ENCODE data around the gene ZNF324B. TPM values are rescaled to one million over a fixed set of nuclear protein-coding genes. Genes with fewer than 3 reads are reported as not detected.

ZNF324B gene
- total RNA-seq, 1 experiment from 2014 or later: 4.6 TPM

GRCh38 chr19:58466089-58466759 lies 14.8 kb downstream of the ZNF324B start:
- H3K27ac Mint-ChIP-seq (ENCODE audit: unreplicated experiment): peak overlapping the region; percentile 60
- intact Hi-C loops (cut with micrococcal nuclease; ENCODE audit: unreplicated experiment): loop anchor here (1.0 to 5.0 kb wide), 6 partner anchors 15 to 464 kb away; partner anchors contain the start of genes ZBTB45, ZNF324B, ZNF584 and ZNF606
- Histone ChIP-seq H3K4me3 (ENCODE audit: low read depth, low read length) (peak overlapping the region; percentile 42), H3K4me1 (no peaks in the 10 kb centered on the region), H3K27me3 (replicated peaks; ENCODE audit: control insufficient read depth, insufficient read depth, low read length) (no peaks in the 10 kb centered on the region), H3K9me3 (no peaks in the 10 kb centered on the region), H3K36me3 (ENCODE audit: control insufficient read depth, insufficient read depth, low read length) (no peaks in the 10 kb centered on the region; the same call in 1 of the 2 replicates)
- H3K4me3 Mint-ChIP-seq (ENCODE audit: unreplicated experiment): peak overlapping the region; percentile 81
- H3K4me1 Mint-ChIP-seq (ENCODE audit: low read depth, unreplicated experiment): peaks cover 11% of the 10 kb centered on the region
- H3K36me3 Mint-ChIP-seq (ENCODE audit: insufficient read depth, unreplicated experiment): peaks cover 15% of the 10 kb centered on the region
- H3K9me3 Mint-ChIP-seq (ENCODE audit: unreplicated experiment): no peaks in the 10 kb centered on the region
- no peak for DNase-seq
- CTCF ChIA-PET: no interaction called here
- POLR2A ChIA-PET: interaction anchor here (0.7 to 1.0 kb wide), 2 partner anchors 9 kb away, joined by 3 to 4 read pairs; no protein-coding TSS in a partner anchor
- no TSS peak for BruUV-seq (replicated peaks)
- no peaks in the 10 kb centered on the region for H3K27me3 Mint-ChIP-seq (ENCODE audit: insufficient read depth, unreplicated experiment)
- TF ChIP-seq CTCF (IDR thresholded peaks at IDR 0.05; ENCODE audit: insufficient read depth in 1 of 2, low read depth in 1 of 2, low read length in 1 of 2, severe bottlenecking in 1 of 2, unreplicated experiment in 1 of 2): no peak

- Histone ChIP-seq H3K4me3 (ENCODE audit: low read depth, low read length) (peak within 1 kb of the TSS; percentile 97), H3K9me3 (no peaks in the 10 kb centered on the region), H3K36me3 (ENCODE audit: control insufficient read depth, insufficient read depth, low read length) (no peaks in the 10 kb centered on the region; the same call in 1 of the 2 replicates), H3K27me3 (replicated peaks; ENCODE audit: control insufficient read depth, insufficient read depth, low read length) (no peaks in the 10 kb centered on the region), H3K4me1 (no peaks in the 10 kb centered on the region)
- Mint-ChIP-seq H3K27ac (ENCODE audit: unreplicated experiment) (peak within 1 kb of the TSS; percentile 60), H3K36me3 (ENCODE audit: insufficient read depth, unreplicated experiment) (peaks cover 16% of the 10 kb centered on the region), H3K9me3 (ENCODE audit: unreplicated experiment) (no peaks in the 10 kb centered on the region), H3K4me3 (ENCODE audit: unreplicated experiment) (peak within 1 kb of the TSS; percentile 81), H3K4me1 (ENCODE audit: low read depth, unreplicated experiment) (peaks cover 11% of the 10 kb centered on the region), H3K27me3 (ENCODE audit: insufficient read depth, unreplicated experiment) (no peaks in the 10 kb centered on the region)
- TF ChIP-seq CTCF (IDR thresholded peaks at IDR 0.05; ENCODE audit: insufficient read depth in 1 of 2, low read depth in 1 of 2, low read length in 1 of 2, severe bottlenecking in 1 of 2, unreplicated experiment in 1 of 2): peak in 1 of 2 experiments; percentile 2
- ChIA-PET CTCF (interaction anchor here (1.2 kb wide), 1 partner anchor 15 kb away, joined by 3 read pairs; no protein-coding TSS in a partner anchor), POLR2A (no interaction called here)
- BruUV-seq (replicated peaks): no TSS peak
- intact Hi-C loops (cut with micrococcal nuclease; ENCODE audit: unreplicated experiment): loop anchor here (1.0 to 5.0 kb wide), 7 partner anchors 8 to 465 kb away; partner anchors contain the start of genes ZBTB45, ZNF324B, ZNF584 and ZNF606
- peak; percentile 98 to 99 for DNase-seq
These were observed 15.6 kb downstream of the ZNF324B start, which contains the start of gene ZNF324 for GRCh38 chr19:58466760-58467589. ZNF324 (plus strand) TSS chr19:58467080; CDS start chr19:58469186, 2,106 bp downstream.

- H3K27me3 ChIP-seq (replicated peaks; ENCODE audit: control insufficient read depth, insufficient read depth, low read length): no peaks in the 10 kb centered on the region
- no peaks in the 10 kb centered on the region for H3K9me3 Mint-ChIP-seq (ENCODE audit: unreplicated experiment)
- peak in 1 of 2 experiments; percentile 21 for DNase-seq
- BruUV-seq (replicated peaks): no TSS peak
- H3K4me3 Mint-ChIP-seq (ENCODE audit: unreplicated experiment): peak overlapping the region; percentile 81
- intact Hi-C loops (cut with micrococcal nuclease; ENCODE audit: unreplicated experiment): loop anchor here (5.0 kb wide), 1 partner anchor 466 kb away; the partner anchor contains the start of gene ZNF606
- H3K9me3 ChIP-seq: no peaks in the 10 kb centered on the region
- peaks cover 30% of the 10 kb centered on the region for H3K36me3 Mint-ChIP-seq (ENCODE audit: insufficient read depth, unreplicated experiment)
- H3K4me1 Mint-ChIP-seq (ENCODE audit: low read depth, unreplicated experiment): peaks cover 11% of the 10 kb centered on the region
- no peak for TF ChIP-seq CTCF (IDR thresholded peaks at IDR 0.05; ENCODE audit: insufficient read depth in 1 of 2, low read depth in 1 of 2, low read length in 1 of 2, severe bottlenecking in 1 of 2, unreplicated experiment in 1 of 2)
- CTCF ChIA-PET: no interaction called here
- H3K4me3 ChIP-seq (ENCODE audit: low read depth, low read length): peak overlapping the region; percentile 22
- peak overlapping the region; percentile 60 for H3K27ac Mint-ChIP-seq (ENCODE audit: unreplicated experiment)
- H3K36me3 ChIP-seq (ENCODE audit: control insufficient read depth, insufficient read depth, low read length): peaks cover 1% of the 10 kb centered on the region; the same call in 1 of the 2 replicates
- POLR2A ChIA-PET: no interaction called here
- no peaks in the 10 kb centered on the region for H3K4me1 ChIP-seq
- no peaks in the 10 kb centered on the region for H3K27me3 Mint-ChIP-seq (ENCODE audit: insufficient read depth, unreplicated experiment)
These were observed 16.9 kb downstream of the ZNF324B start for GRCh38 chr19:58468216-58468839.
